ENCODE data around the gene PTGR2. TPM values are rescaled to one million over a fixed set of nuclear protein-coding genes. Genes with fewer than 3 reads are reported as not detected.
"Not testable (repeated sequence)": the region's sequence is repeated elsewhere in the genome, so short reads cannot be mapped to it uniquely, and the experiment has no call there.

The PTGR2 gene
- total RNA-seq, 1 donor from 2014 or later, result 37.4 TPM

GRCh38 chr14:73863209-73863608 is 11.6 kb downstream of the PTGR2 start:
- intact Hi-C loops (cut with micrococcal nuclease), result no loop called here
- no peak for TF ChIP-seq CTCF (IDR thresholded peaks at IDR 0.05; ENCODE audit: borderline replicate concordance)
- DNase-seq, result no peak
- Histone ChIP-seq H3K9me3 (replicated peaks) (no peaks in the 10 kb centered on the region), H3K36me3 (peaks cover 47% of the 10 kb centered on the region), H3K4me3 (no peak overlapping the region), H3K4me1 (no peaks in the 10 kb centered on the region), H3K27me3 (ENCODE audit: low read depth) (no peaks in the 10 kb centered on the region), H3K27ac (replicated peaks) (no peak overlapping the region)

- no peaks in the 10 kb centered on the region for H3K9me3 ChIP-seq (replicated peaks)
- no peak overlapping the region for H3K27ac ChIP-seq (replicated peaks)
- H3K4me3 ChIP-seq, result no peak overlapping the region
- H3K36me3 ChIP-seq, result peaks cover 47% of the 10 kb centered on the region
- H3K4me1 ChIP-seq, result no peaks in the 10 kb centered on the region
- H3K27me3 ChIP-seq (ENCODE audit: low read depth), result no peaks in the 10 kb centered on the region
- intact Hi-C loops (cut with micrococcal nuclease), result no loop called here
- TF ChIP-seq CTCF (IDR thresholded peaks at IDR 0.05; ENCODE audit: borderline replicate concordance), result no peak
- no peak for DNase-seq
Measured at GRCh38 chr14:73865534-73866113, 14.0 kb downstream of the PTGR2 start.

GRCh38 chr14:73869754-73870153 is 18.1 kb downstream of the PTGR2 start:
- intact Hi-C loops (cut with micrococcal nuclease); H3K4me3 ChIP-seq: not testable (repeated sequence)
- H3K36me3 ChIP-seq, result peaks cover 24% of the 10 kb centered on the region

GRCh38 chr14:73870525-73871235 is 19.0 kb downstream of the PTGR2 start:
- H3K9me3 ChIP-seq (replicated peaks), result no peaks in the 10 kb centered on the region
- H3K4me1 ChIP-seq, result no peaks in the 10 kb centered on the region
- no peak for DNase-seq
- H3K27ac ChIP-seq (replicated peaks), result no peak overlapping the region
- peaks cover 20% of the 10 kb centered on the region for H3K36me3 ChIP-seq
- intact Hi-C loops (cut with micrococcal nuclease), result no loop called here
- no peaks in the 10 kb centered on the region for H3K27me3 ChIP-seq (ENCODE audit: low read depth)
- TF ChIP-seq CTCF (IDR thresholded peaks at IDR 0.05; ENCODE audit: borderline replicate concordance), result no peak
- no peak overlapping the region for H3K4me3 ChIP-seq

More at GRCh38 chr14:73869754-73870153, 18.1 kb downstream of the PTGR2 start:
- not testable (repeated sequence) for H3K4me1 ChIP-seq; H3K27me3 ChIP-seq (ENCODE audit: low read depth); H3K27ac ChIP-seq (replicated peaks); DNase-seq; H3K9me3 ChIP-seq (replicated peaks)

GRCh38 chr14:73873660-73874059 is 22.0 kb downstream of the PTGR2 start:
- Histone ChIP-seq H3K36me3 (peaks cover 18% of the 10 kb centered on the region), H3K4me3 (no peak overlapping the region), H3K9me3 (replicated peaks) (no peaks in the 10 kb centered on the region), H3K27me3 (ENCODE audit: low read depth) (no peaks in the 10 kb centered on the region), H3K27ac (replicated peaks) (no peak overlapping the region), H3K4me1 (no peaks in the 10 kb centered on the region)
- TF ChIP-seq CTCF (IDR thresholded peaks at IDR 0.05; ENCODE audit: borderline replicate concordance), result no peak
- intact Hi-C loops (cut with micrococcal nuclease), result no loop called here
- no peak for DNase-seq

- Histone ChIP-seq H3K36me3 (peaks cover 38% of the 10 kb centered on the region), H3K27me3 (ENCODE audit: low read depth) (no peaks in the 10 kb centered on the region), H3K9me3 (replicated peaks) (no peaks in the 10 kb centered on the region), H3K4me1 (no peaks in the 10 kb centered on the region), H3K27ac (replicated peaks) (no peak overlapping the region), H3K4me3 (no peak overlapping the region)
- intact Hi-C loops (cut with micrococcal nuclease), result no loop called here
- no peak for DNase-seq
- no peak for TF ChIP-seq CTCF (IDR thresholded peaks at IDR 0.05; ENCODE audit: borderline replicate concordance)
Measured at GRCh38 chr14:73877790-73878189, 26.2 kb downstream of the PTGR2 start.

All from left ventricle myocardium inferior (tissue), 1 donor.